C4-2B (cell line): ENCODE data around the gene REV3L.

ENCODE experiments used
- CTCF ChIP-seq: fragments of 450-650 bp; conservative IDR thresholded peaks from 2 replicates; pipeline ENCODE4 v1.5.1; 2017; ENCODE audit warnings: mild to moderate bottlenecking
- ZFX ChIP-seq: fragments of 450-650 bp; IDR thresholded peaks from 2 replicates; pipeline ENCODE4 v1.6.1; 2017

GRCh38 chr6:111503194-111503593 lies 20.2 kb upstream of the REV3L start:
- TF ChIP-seq CTCF (no peak), ZFX (no peak)
